OCI-LY3 (cell line): ENCODE results near the gene GPC3.

ENCODE experiments used
- EZH2phosphoT487 ChIP-seq: fragments of 200-600 bp; shearing (Covaris generic); IDR thresholded peaks from 2 replicates; pipeline ENCODE4 v1.6.1; 2018; ENCODE audit warnings: antibody characterized with exemption, mixed run types, low read depth
- TF ChIP-seq, protein P1 (sequence below): fragments of 200-600, 300-600 bp; sonication (generic); IDR thresholded peaks from 2 replicates; pipeline ENCODE4 v1.5.1; 2014; ENCODE audit warnings: antibody characterized with exemption, low read length, low read depth

DNA sequence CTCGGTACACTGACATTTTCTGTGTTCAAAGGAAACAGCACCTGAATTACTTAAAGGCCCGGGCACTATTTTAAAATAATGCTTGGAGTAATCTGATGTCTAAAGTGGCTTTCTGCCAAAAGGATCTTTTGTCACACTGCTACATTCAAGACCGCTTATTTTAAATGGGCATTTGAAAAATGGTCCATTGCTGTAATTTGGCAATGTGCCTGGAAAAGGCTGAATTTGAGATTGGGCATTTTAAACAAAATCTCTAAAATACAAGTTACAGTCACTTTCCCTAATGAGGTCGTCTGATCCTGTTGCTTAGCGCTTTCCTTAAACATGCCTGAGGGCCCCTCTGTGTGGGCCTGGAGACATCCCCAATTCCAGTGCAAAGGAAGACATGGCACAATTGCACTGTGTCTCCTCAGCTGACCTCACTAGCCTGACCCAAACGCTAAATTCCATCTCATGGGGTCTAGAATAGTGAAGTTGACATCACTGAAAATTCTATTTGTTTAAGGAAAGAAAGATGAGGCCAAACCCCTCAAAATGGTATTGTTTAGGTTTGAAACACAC lies 214.2 kb downstream of the GPC3 start:
- TF ChIP-seq, protein P1, sequence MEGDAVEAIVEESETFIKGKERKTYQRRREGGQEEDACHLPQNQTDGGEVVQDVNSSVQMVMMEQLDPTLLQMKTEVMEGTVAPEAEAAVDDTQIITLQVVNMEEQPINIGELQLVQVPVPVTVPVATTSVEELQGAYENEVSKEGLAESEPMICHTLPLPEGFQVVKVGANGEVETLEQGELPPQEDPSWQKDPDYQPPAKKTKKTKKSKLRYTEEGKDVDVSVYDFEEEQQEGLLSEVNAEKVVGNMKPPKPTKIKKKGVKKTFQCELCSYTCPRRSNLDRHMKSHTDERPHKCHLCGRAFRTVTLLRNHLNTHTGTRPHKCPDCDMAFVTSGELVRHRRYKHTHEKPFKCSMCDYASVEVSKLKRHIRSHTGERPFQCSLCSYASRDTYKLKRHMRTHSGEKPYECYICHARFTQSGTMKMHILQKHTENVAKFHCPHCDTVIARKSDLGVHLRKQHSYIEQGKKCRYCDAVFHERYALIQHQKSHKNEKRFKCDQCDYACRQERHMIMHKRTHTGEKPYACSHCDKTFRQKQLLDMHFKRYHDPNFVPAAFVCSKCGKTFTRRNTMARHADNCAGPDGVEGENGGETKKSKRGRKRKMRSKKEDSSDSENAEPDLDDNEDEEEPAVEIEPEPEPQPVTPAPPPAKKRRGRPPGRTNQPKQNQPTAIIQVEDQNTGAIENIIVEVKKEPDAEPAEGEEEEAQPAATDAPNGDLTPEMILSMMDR, result no peak
- TF ChIP-seq EZH2phosphoT487, result no peak
